ENCODE data around the gene FAM193B.

The FAM193B gene

GRCh38 chr5:177514541-177514940 lies 39.8 kb downstream of the FAM193B start:
- DNase-seq: no peak

DNA sequence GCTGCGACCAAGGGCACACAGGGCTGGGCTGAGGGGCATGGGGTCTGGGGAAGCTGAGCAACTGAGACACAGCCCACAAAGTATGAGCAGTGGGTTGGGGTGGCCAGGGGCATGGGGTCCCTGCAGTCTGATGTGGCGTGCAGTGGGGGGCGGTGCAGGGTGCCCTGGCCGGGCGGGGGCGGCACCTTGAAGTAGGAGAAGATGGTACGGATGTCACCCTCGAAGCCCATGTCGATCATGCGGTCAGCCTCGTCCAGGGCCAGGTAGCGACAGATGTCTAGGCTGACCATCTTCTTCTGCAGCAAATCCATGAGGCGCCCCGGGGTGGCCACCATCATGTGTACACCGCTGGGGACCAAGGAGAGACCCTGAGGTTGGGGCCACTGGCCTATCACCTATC lies 40.9 kb downstream of the FAM193B start:
- DNase-seq: no peak

- DNase-seq: no peak
These were observed 41.5 kb downstream of the FAM193B start for GRCh38 chr5:177512736-177513380.

DNA sequence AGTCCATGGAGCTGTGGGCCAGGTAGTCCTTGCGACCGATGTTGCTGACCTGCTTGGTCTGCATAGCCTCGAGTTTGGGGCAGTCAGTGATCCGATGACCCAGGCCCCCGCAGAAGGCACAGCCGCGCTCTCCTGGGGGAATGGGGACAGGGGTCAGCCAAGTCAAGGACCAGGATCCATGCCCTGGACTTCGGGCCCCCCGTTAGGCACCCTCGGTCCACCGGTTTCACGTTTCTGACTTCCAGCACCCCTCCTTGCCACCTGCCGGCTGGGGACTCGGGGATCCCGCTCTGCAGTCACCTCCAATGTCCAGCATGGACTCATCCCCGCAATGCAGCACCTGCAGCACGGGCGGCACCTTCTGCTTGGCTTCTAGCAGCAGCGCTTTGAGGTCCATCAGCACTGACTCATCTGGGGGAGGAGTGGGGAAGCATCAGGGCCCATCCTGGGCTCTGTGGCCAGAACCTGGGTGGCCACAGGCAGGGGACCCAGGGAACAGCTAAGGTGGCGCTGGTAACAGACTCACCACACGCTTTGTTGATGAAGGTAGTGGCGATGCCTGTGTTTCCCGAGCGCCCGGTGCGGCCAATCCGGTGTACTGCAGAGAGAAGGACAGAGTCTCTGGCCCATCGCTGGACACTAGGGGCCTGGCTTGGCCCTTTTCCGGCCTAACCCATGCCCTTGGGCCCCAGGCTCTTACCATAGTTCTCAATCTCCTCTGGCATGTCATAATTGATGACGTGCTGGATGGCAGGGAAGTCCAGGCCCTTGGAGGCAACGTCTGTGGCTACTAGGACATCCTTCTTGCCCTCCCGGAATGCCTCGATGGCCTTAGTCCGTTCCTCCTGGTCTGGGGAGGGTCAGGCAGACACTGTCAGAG lies 42.3 kb downstream of the FAM193B start:
- no peak for DNase-seq

- no peak for DNase-seq
These were observed 43.2 kb downstream of the FAM193B start for GRCh38 chr5:177511181-177511580.

DNA sequence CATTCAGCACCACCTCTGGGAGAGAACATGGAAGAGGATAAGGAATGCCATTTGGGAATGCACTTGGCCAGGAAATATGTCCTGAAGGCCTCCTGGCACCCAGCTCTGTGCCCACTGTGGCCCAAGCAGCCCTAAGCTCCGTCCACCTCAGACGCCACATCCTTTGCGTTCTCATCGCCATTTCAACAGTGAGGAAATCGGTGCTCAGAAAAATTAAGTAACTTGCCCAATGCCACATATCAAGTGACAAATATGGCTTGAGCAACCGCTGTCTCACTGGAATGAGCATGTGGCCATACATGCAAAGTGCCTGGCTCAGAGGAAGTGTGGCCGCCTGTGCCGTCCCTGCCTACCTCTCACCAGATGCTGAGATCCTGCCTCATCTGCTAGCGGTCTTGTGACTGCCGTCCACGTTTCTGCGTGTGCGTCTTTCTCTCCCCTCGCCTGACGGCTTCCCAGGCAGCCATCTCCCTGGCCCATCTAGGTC lies 43.8 kb downstream of the FAM193B start:
- DNase-seq: no peak

- DNase-seq: no peak
These were observed 44.3 kb downstream of the FAM193B start for GRCh38 chr5:177509991-177510566.

DNA sequence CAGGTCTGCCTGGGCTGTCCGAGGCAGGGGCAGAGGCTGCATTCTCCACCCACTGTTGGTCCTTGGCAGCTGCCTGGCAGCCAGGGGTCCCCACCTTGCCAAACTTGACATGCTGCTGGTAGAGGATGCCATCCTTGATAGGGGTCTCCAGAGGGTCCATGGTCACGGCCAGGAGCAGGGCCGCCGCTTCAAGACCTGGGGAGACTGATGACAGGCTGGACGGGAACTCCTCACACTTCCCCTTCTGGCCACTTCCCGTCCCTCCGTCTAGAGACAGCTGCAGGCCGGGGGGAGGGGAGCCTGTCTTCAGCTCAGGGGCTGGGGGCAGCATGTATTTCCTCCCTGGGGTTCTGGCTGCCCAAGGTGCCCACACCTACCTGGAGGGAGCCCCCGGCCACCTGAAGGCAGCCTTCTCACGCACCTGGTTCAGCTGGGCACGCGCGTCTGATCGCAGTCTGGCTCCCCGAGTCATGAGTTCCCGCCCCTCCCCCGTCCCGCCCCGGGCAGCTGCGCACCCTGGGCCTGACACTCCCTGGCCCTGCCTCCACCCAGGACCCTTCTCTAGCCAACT lies 44.9 kb downstream of the FAM193B start, which contains the start of gene DOK3:
TSS of gene DOK3 (minus strand) at position 446 of the 571 bp plus-strand sequence. CDS start at position 160, 286 bp downstream.
- no peak for DNase-seq

DNA sequence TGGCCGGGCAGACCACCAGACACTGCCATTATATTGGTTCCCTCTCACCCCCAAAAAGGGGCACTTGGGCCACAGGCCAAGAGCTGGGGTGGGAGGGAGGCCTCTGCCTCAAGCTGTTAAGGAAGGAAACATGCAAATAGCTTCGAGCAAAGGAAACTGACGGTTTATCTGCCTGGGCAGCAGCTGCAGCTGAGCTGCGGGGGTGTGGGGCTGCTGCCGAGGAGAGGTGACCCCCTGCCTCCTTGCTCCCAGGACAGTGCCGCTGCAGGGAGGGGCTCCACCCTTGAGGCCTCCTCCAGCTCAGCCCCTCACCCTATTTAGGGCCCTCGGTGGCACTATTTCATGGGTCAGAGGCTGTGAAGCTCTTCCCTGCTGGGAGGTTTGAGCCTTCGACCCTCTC lies 45.5 kb downstream of the FAM193B start:
- DNase-seq: no peak

DNA sequence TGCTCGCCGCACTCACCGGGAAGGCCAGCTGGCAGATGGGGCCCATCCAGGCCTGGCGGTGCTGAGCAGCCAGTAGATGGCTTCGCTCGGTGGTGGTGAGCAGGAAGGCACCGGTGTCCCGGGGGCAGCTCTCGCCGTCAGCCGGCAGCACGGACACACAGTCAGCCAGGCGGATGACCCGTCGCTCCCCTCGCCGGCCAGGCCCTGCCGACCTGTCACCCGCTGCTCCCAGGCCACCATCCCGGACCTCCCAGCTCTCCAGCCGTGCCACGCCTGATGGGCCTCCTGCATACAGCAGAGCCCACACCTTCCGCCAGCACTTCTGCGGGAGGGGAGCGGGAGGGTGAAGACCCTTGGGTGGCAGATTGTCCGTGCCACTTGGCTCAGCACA lies 46.1 kb downstream of the FAM193B start:
- no peak for DNase-seq

DNA sequence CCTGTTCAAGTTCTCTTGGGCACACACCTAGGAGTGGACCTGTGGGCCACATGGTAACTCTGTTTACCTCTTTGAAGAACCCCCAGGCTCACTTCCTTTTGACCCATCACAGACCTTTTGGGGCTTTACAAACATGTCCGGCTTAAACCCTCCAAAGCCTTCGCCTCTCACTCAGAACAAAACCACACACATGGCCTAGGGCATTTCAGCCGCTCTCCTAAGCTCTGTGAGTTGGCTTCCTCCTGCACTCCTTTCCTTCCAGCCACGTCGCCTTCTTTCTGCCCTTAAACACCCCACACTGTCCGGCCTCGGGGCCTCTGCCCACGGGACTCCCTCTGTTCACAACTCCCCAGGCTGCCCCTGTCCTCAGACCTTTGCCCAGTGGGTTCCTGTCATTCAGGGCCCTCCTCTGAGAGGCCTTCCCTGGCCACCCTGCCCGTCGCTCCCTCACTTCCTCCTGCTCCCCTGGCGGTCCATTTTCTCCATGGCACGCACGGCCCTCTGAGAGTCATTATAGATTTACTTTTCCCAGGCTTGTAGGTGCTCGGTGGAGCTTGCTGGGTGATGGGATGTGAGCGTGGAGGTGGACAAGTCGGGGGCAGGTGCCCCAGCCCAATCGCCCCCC lies 46.7 kb downstream of the FAM193B start:
- no peak for DNase-seq

GRCh38 chr5:177507165-177507564 lies 47.2 kb downstream of the FAM193B start:
- no peak for DNase-seq

DNA sequence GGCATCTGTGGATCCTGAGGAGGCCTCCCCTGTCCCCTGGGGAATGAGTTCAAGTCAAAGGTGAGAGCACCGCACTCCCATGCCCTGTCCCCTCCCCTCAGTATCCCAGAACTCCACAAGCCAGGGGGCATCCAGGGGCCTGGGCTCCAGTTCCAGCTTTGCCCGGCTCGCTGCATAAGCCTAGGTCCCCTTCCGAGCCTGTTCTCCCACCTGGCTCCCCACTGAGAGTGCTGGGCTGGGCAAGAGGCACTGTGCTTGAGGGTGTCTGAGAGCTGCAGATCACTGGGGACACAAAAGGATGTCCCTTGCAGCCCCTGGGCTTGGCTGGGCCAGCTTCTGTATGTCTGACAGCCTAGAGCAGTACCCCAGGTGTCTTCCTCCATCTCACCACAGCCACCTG lies 49.3 kb downstream of the FAM193B start:
- no peak for DNase-seq

GRCh38 chr5:177504086-177505056 lies 50.0 kb downstream of the FAM193B start:
- no peak for DNase-seq

DNA sequence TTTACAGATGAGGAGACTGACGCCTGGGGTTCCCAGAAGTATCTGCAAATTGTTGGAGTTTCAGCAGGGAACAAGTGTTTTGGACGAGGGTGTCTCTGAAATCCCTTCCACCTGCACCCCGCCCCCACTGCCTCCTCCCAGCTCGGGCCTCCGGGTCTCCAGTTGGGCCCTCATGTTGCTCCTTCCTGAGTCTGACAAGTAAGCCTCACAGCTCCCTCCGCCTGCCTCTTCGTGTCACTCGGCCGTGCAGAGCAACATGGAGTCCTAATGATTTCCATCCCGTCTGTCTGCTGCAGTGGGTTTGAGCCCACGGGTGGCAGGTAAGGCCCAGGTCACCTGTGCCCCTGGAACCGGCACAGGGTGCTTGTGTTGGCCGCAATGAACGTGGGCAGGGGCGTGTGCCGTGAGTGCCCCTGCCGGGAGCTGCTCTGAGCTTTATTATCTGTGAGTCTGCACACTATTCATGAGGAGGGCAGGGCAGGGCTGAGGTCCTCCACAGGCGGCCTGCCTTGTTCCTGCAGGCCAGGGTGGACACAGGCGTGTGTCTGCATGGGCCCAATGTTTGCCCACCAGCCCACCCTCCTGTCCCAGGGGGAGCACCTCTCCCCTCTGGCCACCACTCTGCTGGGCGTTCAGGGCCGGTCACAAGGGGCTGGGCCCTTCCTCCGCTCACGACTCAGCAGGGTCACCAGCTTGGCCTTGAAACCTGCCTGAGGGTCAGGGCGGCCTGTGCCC lies 50.8 kb downstream of the FAM193B start:
- no peak for DNase-seq

- DNase-seq: no peak
These were observed 51.5 kb downstream of the FAM193B start for GRCh38 chr5:177502886-177503285.

- DNase-seq: no peak
These were observed 52.3 kb downstream of the FAM193B start for GRCh38 chr5:177501874-177502678.

GRCh38 chr5:177500685-177501522 lies 53.5 kb downstream of the FAM193B start:
- DNase-seq: peak; percentile 80

GRCh38 chr5:177499842-177500241 lies 54.5 kb downstream of the FAM193B start:
- no peak for DNase-seq

Data from fibroblast of skin of abdomen (primary cell).